A673 (cell line): Measurements from ENCODE around the gene CACNG3.

ENCODE experiments used
- EZH2 ChIP-seq: fragments of 200-600 bp; sonication (generic); IDR thresholded peaks from 2 replicates; pipeline ENCODE4 v1.6.1; 2017; ENCODE audit warnings: borderline replicate concordance, low read depth, mild to moderate bottlenecking, mixed read lengths, antibody characterized with exemption, low read length; ENCODE audit not compliant: poor library complexity, severe bottlenecking
- TF ChIP-seq, protein P1 (sequence below): fragments of 300-800, 200-600 bp; sonication (generic); conservative IDR thresholded peaks from 2 replicates; pipeline ENCODE4 v1.5.1; 2017; ENCODE audit warnings: low read depth, mild to moderate bottlenecking, antibody characterized with exemption, low read length, moderate library complexity, mixed read lengths

DNA sequence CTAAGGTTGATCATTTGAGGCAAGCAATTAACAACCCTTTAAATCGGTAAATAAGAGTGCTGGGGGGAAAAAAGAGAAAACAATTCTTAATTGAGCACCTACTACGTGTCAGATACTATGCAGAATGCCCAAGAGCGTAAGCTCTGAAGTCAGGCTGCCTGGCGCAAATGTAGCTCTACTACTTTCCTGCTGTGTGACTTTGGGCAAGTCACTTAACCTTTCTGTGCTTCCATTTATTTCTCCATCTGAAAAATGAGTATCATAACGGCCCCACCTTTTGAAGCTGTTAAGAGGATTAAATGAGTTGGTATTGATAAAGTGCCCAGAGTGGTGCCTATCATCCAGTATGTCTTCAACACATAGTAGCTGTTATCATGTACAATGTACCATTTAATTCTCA lies 102.0 kb downstream of the CACNG3 start:
- TF ChIP-seq EZH2 = no peak
- TF ChIP-seq, protein P1, sequence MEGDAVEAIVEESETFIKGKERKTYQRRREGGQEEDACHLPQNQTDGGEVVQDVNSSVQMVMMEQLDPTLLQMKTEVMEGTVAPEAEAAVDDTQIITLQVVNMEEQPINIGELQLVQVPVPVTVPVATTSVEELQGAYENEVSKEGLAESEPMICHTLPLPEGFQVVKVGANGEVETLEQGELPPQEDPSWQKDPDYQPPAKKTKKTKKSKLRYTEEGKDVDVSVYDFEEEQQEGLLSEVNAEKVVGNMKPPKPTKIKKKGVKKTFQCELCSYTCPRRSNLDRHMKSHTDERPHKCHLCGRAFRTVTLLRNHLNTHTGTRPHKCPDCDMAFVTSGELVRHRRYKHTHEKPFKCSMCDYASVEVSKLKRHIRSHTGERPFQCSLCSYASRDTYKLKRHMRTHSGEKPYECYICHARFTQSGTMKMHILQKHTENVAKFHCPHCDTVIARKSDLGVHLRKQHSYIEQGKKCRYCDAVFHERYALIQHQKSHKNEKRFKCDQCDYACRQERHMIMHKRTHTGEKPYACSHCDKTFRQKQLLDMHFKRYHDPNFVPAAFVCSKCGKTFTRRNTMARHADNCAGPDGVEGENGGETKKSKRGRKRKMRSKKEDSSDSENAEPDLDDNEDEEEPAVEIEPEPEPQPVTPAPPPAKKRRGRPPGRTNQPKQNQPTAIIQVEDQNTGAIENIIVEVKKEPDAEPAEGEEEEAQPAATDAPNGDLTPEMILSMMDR = no peak
